HG03025 (cell line): ENCODE measurements around the gene LCT.
"Not testable (repeated sequence)": the region's sequence is repeated elsewhere in the genome, so short reads cannot be mapped to it uniquely, and the experiment has no call there.

Experiments used
- ATAC-seq: cut with Tn5 transposase; IDR thresholded peaks from one replicate; pipeline ENCODE4 v1.9.1; 2021; ENCODE audit warnings: mild to moderate bottlenecking, moderate library complexity; ENCODE audit not compliant: unreplicated experiment, low FRiP score

The LCT gene

GRCh38 chr2:135798275-135798705 lies 38.7 kb downstream of the LCT start:
- no peak for ATAC-seq

DNA sequence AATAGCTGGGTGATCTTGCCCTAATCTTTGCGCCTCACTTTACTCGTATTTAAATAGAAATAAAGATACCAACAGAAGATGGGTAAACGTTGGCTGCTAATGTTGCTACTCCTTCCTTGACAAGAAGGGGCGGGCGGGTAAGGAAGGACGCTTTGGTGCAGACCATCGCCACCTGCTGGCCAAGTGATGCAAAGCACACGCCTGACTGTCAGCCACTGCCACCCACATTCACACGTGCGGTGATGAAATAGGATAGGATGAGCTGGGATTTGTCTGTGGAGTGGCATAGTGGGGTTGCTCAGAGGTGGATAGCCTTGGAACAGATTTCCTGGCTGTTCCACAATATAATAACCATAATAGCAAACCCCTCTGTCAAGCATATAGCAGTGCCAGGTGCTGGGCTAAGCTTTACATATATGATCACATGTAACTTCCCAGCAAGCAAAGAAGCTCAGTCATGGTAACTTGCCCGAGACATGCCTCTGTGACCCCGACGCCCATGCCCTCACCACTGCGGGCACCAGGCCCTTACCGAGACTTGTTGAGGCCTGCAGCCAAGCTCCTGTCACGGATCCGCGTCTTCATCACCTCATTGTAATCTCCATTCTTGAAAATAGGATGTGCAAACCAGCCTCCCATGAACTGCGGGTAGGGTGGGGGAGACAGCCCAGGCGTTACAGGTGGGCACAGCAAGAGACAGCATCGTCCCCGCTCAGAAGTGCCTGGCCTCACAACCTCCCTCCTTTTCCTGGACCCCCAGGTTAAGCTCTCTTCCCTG lies 39.3 kb downstream of the LCT start:
- ATAC-seq = peak; percentile 73

DNA sequence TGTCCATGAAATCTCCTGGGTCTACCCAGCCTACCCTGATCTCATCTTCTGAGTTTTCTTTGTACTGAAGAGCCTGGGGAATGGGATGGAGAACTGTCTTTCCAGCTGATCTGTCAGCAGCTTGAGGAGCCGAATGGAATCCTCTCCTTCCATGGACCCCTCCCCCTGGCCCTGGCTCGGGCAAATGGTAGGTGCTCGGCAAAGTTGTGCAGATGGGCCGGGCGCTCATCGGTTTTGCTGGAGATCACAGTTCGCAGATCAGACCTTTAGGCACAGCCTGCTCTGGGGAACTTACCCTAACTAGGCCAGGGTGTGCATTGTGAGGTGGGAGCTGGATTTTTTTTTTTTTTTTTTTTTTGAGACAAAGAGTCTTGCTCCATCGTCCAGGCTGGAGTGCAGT lies 40.4 kb downstream of the LCT start:
- ATAC-seq = no peak

GRCh38 chr2:135795641-135796040 lies 41.3 kb downstream of the LCT start:
- not testable (repeated sequence) for ATAC-seq

GRCh38 chr2:135792401-135793150 lies 44.4 kb downstream of the LCT start:
- no peak for ATAC-seq

GRCh38 chr2:135791418-135792190 lies 45.4 kb downstream of the LCT start:
- no peak for ATAC-seq

DNA sequence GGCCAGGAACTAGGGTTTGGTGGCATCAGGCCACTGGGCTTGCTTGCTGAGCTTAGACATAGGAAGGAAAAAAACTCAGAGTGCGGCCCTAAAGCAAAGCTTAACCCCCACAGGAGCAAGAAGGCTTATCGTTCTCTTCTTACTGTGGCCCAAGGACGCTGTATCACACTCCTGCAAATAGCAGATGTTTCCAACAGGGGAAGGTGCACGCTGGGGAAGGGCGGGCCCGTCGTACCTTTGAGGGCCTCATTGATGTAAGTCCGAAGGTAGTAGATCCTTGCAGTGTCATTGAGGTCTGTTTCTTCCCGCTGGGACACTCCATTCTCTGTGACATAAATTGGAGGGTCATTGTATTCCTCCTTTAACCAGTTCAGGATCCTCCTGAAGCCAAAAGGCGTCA lies 46.6 kb downstream of the LCT start:
- no peak for ATAC-seq

DNA sequence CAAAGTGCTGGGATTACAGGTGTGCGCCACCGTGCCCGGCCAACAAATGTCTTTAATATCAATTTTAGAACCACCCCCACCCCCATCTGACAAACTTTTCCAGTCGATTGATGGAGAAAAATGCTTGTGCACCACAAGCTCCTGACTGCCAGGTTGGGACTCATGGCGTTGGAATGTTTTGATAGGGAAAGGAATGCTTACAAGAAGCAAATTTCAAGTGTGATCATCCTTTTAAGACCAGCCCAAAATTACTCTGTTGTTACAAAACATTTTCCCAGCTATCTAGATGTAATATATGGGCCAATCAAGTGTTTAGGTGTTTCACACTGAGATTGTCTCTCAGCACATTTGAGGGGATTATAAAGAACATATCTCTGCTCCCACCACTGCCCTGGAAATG lies 50.2 kb downstream of the LCT start:
- no peak for ATAC-seq

GRCh38 chr2:135785032-135785431 lies 52.0 kb downstream of the LCT start:
- no peak for ATAC-seq

GRCh38 chr2:135783439-135783838 lies 53.5 kb downstream of the LCT start:
- no peak for ATAC-seq

GRCh38 chr2:135782231-135782630 lies 54.8 kb downstream of the LCT start:
- ATAC-seq = no peak

GRCh38 chr2:135776367-135776766 lies 60.6 kb downstream of the LCT start:
- no peak for ATAC-seq

DNA sequence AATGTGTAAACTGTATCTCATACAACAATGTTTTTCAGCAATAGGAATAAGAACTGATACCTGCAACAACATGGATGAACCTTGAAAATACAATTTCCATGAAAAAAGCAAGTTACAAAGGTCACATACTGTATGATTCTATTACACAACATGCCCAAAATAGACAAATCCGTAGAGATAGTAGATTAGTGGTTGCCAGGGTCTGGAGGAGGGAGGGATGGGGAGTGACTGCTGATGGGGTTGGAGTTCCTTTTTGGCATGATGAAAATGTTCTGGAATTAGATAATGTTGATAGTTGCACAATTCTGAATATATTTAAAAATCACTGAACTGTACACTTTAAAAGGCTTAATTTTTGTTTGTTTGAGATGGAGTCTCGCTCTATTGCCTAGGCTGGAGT lies 61.6 kb downstream of the LCT start:
- no peak for ATAC-seq

GRCh38 chr2:135773917-135774316 lies 63.1 kb downstream of the LCT start:
- no peak for ATAC-seq

DNA sequence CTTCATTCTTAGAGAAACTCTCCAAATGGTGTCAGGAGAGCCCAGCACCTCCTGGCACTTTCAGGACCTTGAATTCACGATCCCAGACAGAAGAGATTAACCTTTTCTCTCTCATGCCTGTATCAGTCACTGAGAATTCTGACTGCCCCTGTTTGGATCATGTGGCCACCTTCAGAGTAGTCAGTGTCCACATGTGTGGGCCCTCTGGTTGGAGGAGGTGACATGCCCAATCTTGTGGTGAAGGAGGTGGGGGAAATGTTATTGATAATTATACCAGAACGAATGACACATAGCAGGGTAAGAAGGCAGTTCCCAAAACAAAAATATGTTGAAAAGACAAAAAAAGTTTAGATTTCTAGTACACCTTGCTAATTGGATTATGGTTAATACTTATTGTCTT lies 63.7 kb downstream of the LCT start:
- ATAC-seq = no peak

GRCh38 chr2:135768863-135769262 lies 68.1 kb downstream of the LCT start:
- no peak for ATAC-seq

DNA sequence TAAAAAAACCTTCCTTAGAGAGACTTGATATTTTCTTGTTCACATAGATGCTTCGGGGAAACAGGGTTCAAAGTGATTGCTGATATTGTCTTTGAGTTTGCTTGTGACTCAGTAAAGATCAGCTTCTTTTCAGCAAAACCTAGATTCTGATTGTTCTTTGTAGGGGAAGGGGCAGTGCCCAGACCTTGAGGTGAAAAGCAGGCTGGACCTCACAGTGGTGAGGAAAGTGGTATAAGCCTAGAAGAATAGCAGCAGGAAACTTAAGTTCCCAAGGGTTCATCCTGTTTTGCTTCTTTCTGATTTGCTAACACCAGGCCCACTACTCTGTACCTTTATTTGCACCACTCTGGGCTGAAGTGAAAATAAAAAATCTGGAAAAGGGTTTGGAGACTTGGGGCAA lies 74.5 kb downstream of the LCT start:
- ATAC-seq = no peak

- ATAC-seq = no peak
These were observed 75.0 kb downstream of the LCT start for GRCh38 chr2:135762022-135762421.

GRCh38 chr2:135756692-135757091 lies 80.3 kb downstream of the LCT start:
- no peak for ATAC-seq

GRCh38 chr2:135755573-135755972 lies 81.4 kb downstream of the LCT start:
- ATAC-seq = no peak

GRCh38 chr2:135745545-135745944 lies 91.4 kb downstream of the LCT start:
- ATAC-seq = no peak
